B cell (primary cell): Measurements from ENCODE around the gene PGR. TPM values are rescaled to one million over a fixed set of nuclear protein-coding genes. Genes with fewer than 3 reads are reported as not detected.

Experiments used
- ATAC-seq: fragments of 200-7000 bp; cut with Tn5 transposase; one replicate; pipeline ENCODE4 v1.10.0; 2021; ENCODE audit warnings: low read depth, mild to moderate bottlenecking, moderate number of reproducible peaks, moderate library complexity
- CTCF ChIA-PET: fragments of 350-600 bp; sonication (Branson Sonifier 250); formaldehyde crosslinking; loops from one replicate; lab custom pipeline; 2021; ENCODE audit warnings: antibody characterized with exemption, inconsistent platforms; lab: Charles Lee
- POLR2A ChIA-PET: fragments of 350-600 bp; sonication (Branson Sonifier 250); formaldehyde crosslinking; loops from one replicate; lab custom pipeline; 2021; ENCODE audit warnings: antibody characterized with exemption; lab: Charles Lee
- DNase-seq: peaks from one replicate; pipeline ENCODE4 v3.0.0; 2013
- H2AFZ ChIP-seq: 2 replicates; pipeline ENCODE4 v1.6.1; 2012; ENCODE audit warnings: mild to moderate bottlenecking, low read depth, low read length; ENCODE audit not compliant: insufficient read depth, poor library complexity, severe bottlenecking
- H3K27ac ChIP-seq, 2 donors: 1 replicate in 1 of 2; 2 replicates in 1 of 2; pipeline ENCODE4 v1.5.1; 2012 to 2013; ENCODE audit warnings: low read length in 2 of 2, mild to moderate bottlenecking in 2 of 2, moderate library complexity in 1 of 2
- H3K27me3 ChIP-seq, 4 experiments: fragments of 200-600 bp in 1 of 4; sonication (generic) in 1 of 4; replicated peaks in 1 of 4; 1 replicate in 2 of 4; 2 replicates in 2 of 4; pipeline versions ENCODE4 v1.6.1 to v1.7.0; 2013 to 2016; ENCODE audit warnings: low read length in 3 of 4, mild to moderate bottlenecking in 2 of 4, mixed read lengths in 1 of 4, moderate library complexity in 1 of 4; ENCODE audit not compliant: insufficient read depth in 4 of 4, control insufficient read depth in 3 of 4; ENCODE audit errors: control extremely low read depth in 1 of 4
- H3K36me3 ChIP-seq, 2 experiments: replicated peaks in 1 of 2; 1 replicate in 1 of 2; 2 replicates in 1 of 2; pipeline versions ENCODE4 v1.6.1 to v1.7.1; 2013; ENCODE audit warnings: low read length in 1 of 2; ENCODE audit not compliant: insufficient read depth in 2 of 2, control insufficient read depth in 1 of 2; ENCODE audit errors: control extremely low read depth in 1 of 2, extremely low read depth in 1 of 2
- H3K4me1 ChIP-seq, 2 donors: fragments of 200-600 bp in 1 of 2; sonication (generic) in 1 of 2; 1 replicate in 1 of 2; 2 replicates in 1 of 2; pipeline versions ENCODE4 v1.5.1 to v1.6.1; 2013 to 2017; ENCODE audit warnings: low read length in 2 of 2; ENCODE audit not compliant: control insufficient read depth in 2 of 2, insufficient read depth in 2 of 2
- H3K4me2 ChIP-seq: replicated peaks from 2 replicates; pipeline ENCODE3; 2012; ENCODE audit warnings: mild to moderate bottlenecking, low read depth, low read length; ENCODE audit not compliant: poor library complexity, severe bottlenecking
- H3K4me3 ChIP-seq, 5 experiments: fragments of 200-600 bp in 1 of 5; sonication (generic) in 1 of 5; 1 replicate in 3 of 5; 2 replicates in 2 of 5; pipeline versions ENCODE4 v1.5.1 to v1.7.0; 2011 to 2016; ENCODE audit warnings: low read length in 4 of 5, mild to moderate bottlenecking in 4 of 5, low read depth in 2 of 5, control low read depth in 1 of 5, moderate library complexity in 1 of 5; ENCODE audit not compliant: insufficient read depth in 1 of 5; ENCODE audit errors: control extremely low read depth in 1 of 5, extremely low read depth in 1 of 5
- H3K79me2 ChIP-seq: fragments of 200-600 bp; sonication (generic); one replicate; pipeline ENCODE4 v1.6.0; 2016; ENCODE audit warnings: low read length; ENCODE audit not compliant: control insufficient read depth, insufficient read depth
- H3K9ac ChIP-seq: fragments of 200-600 bp; sonication (generic); 2 replicates; pipeline ENCODE4 v1.6.1; 2017; ENCODE audit warnings: mild to moderate bottlenecking, low read length, moderate library complexity
- H3K9me3 ChIP-seq, 3 donors: one replicate each; pipeline versions ENCODE4 v1.6.1 to v1.7.1; 2013; ENCODE audit warnings: low read length in 2 of 3; ENCODE audit not compliant: control insufficient read depth in 2 of 3, insufficient read depth in 1 of 3; ENCODE audit errors: control extremely low read depth in 1 of 3
- H4K20me1 ChIP-seq: 2 replicates; pipeline ENCODE4 v1.6.0; 2012; ENCODE audit warnings: mild to moderate bottlenecking, low read length; ENCODE audit not compliant: insufficient read depth, control insufficient read depth, poor library complexity, severe bottlenecking
- H3K27ac Mint-ChIP-seq: one replicate; pipeline ENCODE4 v1.8.0; 2021; ENCODE audit warnings: mixed read lengths
- H3K27me3 Mint-ChIP-seq: one replicate; pipeline ENCODE4 v1.8.0; 2021; ENCODE audit warnings: mixed read lengths
- H3K4me1 Mint-ChIP-seq: one replicate; pipeline ENCODE4 v1.8.0; 2021; ENCODE audit warnings: mixed read lengths
- H3K4me3 Mint-ChIP-seq: one replicate; pipeline ENCODE4 v1.8.0; 2021; ENCODE audit warnings: mixed read lengths
- H3K9me3 Mint-ChIP-seq: one replicate; pipeline ENCODE4 v1.8.0; 2022; ENCODE audit warnings: mixed read lengths; ENCODE audit not compliant: insufficient read depth
- EZH2 ChIP-seq: IDR thresholded peaks from 2 replicates; pipeline ENCODE4 v1.6.1; 2012; ENCODE audit warnings: borderline replicate concordance, low read depth, mild to moderate bottlenecking, moderate library complexity, low read length; ENCODE audit not compliant: insufficient read depth, poor library complexity, severe bottlenecking
- WGBS: methylation state at CpG from one replicate; pipeline ENCODE4 v1.1.5; 2013; ENCODE audit warnings: missing lambda C conversion rate; ENCODE audit not compliant: insufficient coverage; 5-methylcytosine and 5-hydroxymethylcytosine counted together
- intact Hi-C: fragments of 100-400 bp; cut with micrococcal nuclease; formaldehyde crosslinking; loops from one replicate; pipeline ENCODE4 v1.10.0; 2022
- polyA plus RNA-seq: library from polyadenylated mRNA; depleted of rRNA; stranded (reverse); fragments of >200 nt; gene quantifications from 2 replicates; pipeline ENCODE4 v1.2.3, GENCODE V29; 2012
- total RNA-seq, 2 donors: library from RNA; stranded (reverse); fragments of 120-200 nt in 1 of 2; gene quantifications; 1 replicate in 1 of 2; 2 replicates in 1 of 2; pipeline versions ENCODE4 v1.2.3 to v1.2.4, GENCODE V29; 2013 to 2022
- TF ChIP-seq, protein P1 (sequence below): fragments of 200-600 bp; IDR thresholded peaks from one replicate; pipeline ENCODE4 v1.8.0; 2022; ENCODE audit warnings: antibody characterized with exemption, mild to moderate bottlenecking

Gene PGR
- total and polyA plus RNA-seq, 2 donors (not counting 1 experiment from before 2014, with no cell fraction given) = not detected

DNA sequence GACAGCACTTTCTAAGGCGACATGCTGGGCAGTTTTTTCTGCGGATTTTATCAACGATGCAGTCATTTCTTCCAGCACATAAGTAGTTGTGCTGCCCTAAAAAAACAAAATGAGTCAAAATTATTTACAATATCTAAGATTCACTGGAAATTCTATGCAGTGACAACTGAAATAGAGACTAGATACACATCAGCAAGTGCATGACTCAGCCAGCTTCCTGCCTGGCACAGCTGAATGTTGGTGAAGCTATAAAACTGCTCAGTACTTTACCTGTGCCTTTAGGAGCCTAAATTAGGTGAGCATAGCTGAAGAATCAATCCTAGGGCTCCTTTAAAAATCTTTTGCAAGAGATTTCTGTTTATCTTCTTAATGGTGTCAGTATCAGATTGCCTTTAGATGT, 37.8 kb downstream of the PGR start:
- Histone ChIP-seq H3K27me3 (no peaks in the 10 kb centered on the region), H2AFZ (no peak overlapping the region), H3K36me3 (no peaks in the 10 kb centered on the region), H4K20me1 (no peaks in the 10 kb centered on the region), H3K4me1 (no peaks in the 10 kb centered on the region), H3K9ac (no peak overlapping the region), H3K4me3 (no peak overlapping the region), H3K27ac (no peak overlapping the region), H3K4me2 (no peak overlapping the region), H3K79me2 (no peaks in the 10 kb centered on the region), H3K9me3 (peaks cover 0 to 4% (median 0%) of the 10 kb centered on the region in 3 donors)
- ATAC-seq (no peak), DNase-seq (no peak)
- ChIA-PET CTCF (no interaction called here), POLR2A (no interaction called here)
- intact Hi-C loops = no loop called here
- TF ChIP-seq EZH2 = no peak
- TF ChIP-seq, protein P1, sequence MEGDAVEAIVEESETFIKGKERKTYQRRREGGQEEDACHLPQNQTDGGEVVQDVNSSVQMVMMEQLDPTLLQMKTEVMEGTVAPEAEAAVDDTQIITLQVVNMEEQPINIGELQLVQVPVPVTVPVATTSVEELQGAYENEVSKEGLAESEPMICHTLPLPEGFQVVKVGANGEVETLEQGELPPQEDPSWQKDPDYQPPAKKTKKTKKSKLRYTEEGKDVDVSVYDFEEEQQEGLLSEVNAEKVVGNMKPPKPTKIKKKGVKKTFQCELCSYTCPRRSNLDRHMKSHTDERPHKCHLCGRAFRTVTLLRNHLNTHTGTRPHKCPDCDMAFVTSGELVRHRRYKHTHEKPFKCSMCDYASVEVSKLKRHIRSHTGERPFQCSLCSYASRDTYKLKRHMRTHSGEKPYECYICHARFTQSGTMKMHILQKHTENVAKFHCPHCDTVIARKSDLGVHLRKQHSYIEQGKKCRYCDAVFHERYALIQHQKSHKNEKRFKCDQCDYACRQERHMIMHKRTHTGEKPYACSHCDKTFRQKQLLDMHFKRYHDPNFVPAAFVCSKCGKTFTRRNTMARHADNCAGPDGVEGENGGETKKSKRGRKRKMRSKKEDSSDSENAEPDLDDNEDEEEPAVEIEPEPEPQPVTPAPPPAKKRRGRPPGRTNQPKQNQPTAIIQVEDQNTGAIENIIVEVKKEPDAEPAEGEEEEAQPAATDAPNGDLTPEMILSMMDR = no peak
- Mint-ChIP-seq H3K27ac (no peak overlapping the region), H3K4me1 (no peaks in the 10 kb centered on the region), H3K27me3 (no peaks in the 10 kb centered on the region), H3K9me3 (peaks cover 2% of the 10 kb centered on the region), H3K4me3 (no peak overlapping the region)
- WGBS = 90% methylated on average over 2 of the region's 3 CpGs

DNA sequence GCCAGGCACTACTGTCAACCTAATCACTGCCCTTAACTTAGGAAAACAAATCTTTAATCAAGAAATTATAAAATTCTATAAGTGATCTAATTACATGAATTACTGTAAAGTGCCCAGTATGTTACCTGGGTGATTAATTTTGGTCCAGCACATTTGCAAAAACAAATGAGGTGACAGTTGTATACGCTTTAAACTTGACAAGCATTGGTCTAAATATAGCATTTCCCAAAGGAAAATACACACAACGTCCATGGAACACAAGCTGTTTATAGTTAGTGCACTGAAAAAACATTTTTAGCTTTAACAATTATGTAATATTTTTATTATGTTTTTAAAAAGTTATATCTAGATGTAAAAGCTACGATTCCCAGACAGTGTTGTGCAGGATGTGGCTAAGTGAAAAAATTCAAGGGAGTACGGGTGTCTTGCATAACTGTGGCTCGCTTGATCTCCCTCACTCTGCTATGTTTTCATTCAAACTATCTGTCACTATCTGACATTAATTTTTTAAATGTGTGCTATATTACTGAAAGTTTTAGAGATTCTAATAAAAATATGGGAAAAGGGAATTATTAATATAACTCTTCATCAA, 38.8 kb downstream of the PGR start:
- Mint-ChIP-seq H3K9me3 (peaks cover 5% of the 10 kb centered on the region), H3K27me3 (no peaks in the 10 kb centered on the region), H3K4me1 (no peaks in the 10 kb centered on the region), H3K27ac (no peak overlapping the region), H3K4me3 (no peak overlapping the region)
- ChIA-PET CTCF (interaction anchor here (0.5 kb wide), 1 partner anchor 138 kb away, joined by 3 read pairs; no protein-coding TSS in a partner anchor), POLR2A (no interaction called here)
- peaks cover 0 to 4% (median 0%) of the 10 kb centered on the region in 3 donors for H3K9me3 ChIP-seq
- H3K36me3 ChIP-seq = no peaks in the 10 kb centered on the region
- no peak overlapping the region for H3K9ac ChIP-seq
- H3K4me1 ChIP-seq = no peaks in the 10 kb centered on the region
- ATAC-seq (no peak), DNase-seq (no peak)
- H2AFZ ChIP-seq = no peak overlapping the region
- WGBS = 100% methylated on average over 1 of the region's 5 CpGs
- no peaks in the 10 kb centered on the region for H4K20me1 ChIP-seq
- no peak overlapping the region for H3K27ac ChIP-seq
- H3K79me2 ChIP-seq = no peaks in the 10 kb centered on the region
- no peak overlapping the region for H3K4me2 ChIP-seq
- intact Hi-C loops = no loop called here
- TF ChIP-seq, protein P1 = no peak
- TF ChIP-seq EZH2 = no peak
- no peak overlapping the region for H3K4me3 ChIP-seq
- H3K27me3 ChIP-seq = no peaks in the 10 kb centered on the region
